DMS153 (cell line): ENCODE results near the gene ROBO1.
A peak's percentile ranks its signal among the peaks of the same experiment; 100 is the strongest.

Experiments
- DNase-seq: peaks from one replicate; lab custom pipeline; 2025; lab: John Stamatoyannopoulos, UW

The ROBO1 gene

GRCh38 chr3:79670178-79670577 lies 97.6 kb downstream of the ROBO1 start:
- DNase-seq: no peak

DNA sequence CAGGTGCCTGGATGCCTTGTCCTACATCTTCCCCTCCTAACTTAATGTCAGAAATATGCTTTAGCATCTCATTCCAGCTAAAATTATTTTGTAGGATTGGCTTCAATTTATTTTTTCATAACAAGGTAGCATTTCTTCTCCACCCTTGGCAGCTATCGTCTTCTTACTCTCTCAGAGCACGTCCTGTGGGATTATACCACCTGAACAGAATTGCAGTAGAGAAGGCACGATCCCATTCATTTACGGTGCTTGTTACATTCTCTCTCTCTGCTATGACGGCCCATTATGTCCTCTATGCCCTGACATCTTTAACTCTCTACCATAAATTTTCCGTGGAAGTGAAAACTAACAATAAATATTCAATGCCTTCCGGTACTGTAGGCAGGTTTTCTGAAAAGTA lies 103.3 kb downstream of the ROBO1 start:
- no peak for DNase-seq

DNA sequence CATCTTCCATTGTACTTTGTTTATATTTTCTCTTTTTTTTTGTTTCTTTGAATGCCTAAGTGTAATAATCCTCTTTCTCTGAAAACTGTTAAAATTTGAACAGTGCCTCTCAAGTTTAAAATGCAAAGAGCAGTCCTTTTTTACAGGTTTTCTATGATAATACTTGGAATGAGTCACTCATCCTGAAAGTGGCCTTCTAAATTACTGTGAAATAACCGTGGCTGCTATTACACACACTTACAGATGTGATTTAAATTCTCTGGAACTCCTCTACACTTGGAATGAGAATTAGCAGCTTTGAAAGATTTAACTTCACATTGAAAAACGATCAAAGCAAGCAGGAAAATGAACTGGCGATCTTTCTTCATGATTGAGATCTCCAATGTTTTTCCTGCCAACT lies 105.9 kb downstream of the ROBO1 start:
- DNase-seq: no peak

- DNase-seq: no peak
These were observed 110.7 kb downstream of the ROBO1 start for GRCh38 chr3:79657076-79657475.

DNA sequence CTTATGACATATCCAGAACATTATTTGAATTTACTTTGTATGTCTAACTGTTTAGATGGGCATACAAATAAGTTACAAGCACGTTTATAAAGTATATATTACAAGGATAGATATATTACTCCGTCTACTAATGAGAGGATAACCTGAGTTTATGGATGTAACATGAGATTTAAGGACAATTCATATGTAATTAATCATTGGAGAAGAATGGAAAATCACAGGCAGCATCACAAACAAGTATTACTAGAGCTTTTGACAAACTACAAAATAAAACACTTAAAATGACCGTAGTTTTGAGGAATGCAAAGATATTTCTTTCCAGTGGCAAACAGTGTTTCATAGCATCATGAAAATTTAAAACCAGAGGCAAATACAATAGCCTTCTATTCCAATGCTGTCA lies 113.8 kb downstream of the ROBO1 start:
- no peak for DNase-seq

DNA sequence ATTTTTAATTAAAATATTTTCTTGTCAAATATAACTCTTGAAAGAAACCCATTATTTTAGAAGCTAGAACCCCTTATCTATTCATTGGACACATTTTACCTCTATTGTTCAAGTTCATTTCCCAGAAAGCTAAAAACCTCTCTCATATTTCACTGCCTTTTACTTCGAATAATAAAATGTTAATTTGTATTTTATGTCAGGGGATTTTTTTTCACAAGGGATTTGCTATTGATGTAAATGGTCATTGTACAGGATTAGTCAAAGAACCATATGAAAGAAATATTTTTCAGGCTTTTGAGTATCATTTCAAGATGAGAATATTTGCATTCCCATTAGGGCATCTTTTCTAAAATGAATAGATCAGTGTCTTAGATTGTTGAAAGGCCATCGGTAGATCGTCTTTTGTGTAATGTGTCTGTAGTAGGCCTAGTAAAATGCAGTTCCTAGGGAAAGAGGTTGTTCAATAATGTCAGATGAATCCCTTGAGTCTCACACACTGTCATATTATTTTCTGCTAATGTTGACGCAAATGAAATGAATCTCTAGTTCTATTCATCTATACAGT lies 114.5 kb downstream of the ROBO1 start:
- no peak for DNase-seq

DNA sequence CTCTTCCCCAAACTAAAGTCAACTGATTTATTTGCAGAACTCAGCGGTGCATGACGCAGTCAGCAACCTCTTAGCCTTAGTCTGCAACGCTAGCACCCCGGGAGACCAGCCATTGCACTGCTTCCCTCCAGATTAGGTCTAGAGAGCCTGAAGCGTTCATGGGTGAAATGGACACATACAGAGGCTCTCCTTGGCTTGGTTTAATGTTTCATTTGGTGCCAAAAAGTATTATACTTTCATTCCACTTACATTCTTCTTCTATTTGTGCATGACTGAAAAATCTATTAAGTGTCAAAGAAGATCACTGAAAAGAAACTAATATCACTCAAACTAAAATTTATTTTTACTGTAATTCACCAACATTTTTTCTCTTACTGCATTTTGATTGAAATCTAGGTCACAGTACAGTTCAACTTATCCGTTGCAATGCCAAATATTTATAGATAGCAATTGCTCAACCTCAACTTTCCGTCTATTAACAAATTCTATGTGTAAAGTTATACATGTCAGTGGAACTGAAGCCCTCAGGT lies 116.2 kb downstream of the ROBO1 start:
- peak; percentile 10 for DNase-seq

DNA sequence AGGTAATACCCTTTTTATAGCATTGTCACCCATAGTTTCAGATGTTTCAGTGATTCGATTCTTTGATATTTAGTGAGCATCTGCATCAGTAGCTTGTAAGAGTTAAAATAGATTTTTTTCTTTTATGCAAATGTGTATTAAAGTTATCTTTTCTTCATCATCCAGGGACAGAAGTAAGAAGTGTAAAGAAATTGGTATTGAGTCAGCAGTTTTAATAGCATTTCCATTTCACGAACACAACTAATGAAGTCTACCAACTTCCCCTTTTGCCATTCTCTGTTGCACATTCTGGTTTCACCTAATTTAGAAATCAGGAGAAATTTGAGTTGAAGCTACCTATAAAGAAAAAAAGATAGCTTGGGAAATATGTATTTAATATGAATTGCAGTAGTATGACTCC lies 127.9 kb downstream of the ROBO1 start:
- DNase-seq: no peak

- no peak for DNase-seq
These were observed 131.4 kb downstream of the ROBO1 start for GRCh38 chr3:79636372-79636771.

DNA sequence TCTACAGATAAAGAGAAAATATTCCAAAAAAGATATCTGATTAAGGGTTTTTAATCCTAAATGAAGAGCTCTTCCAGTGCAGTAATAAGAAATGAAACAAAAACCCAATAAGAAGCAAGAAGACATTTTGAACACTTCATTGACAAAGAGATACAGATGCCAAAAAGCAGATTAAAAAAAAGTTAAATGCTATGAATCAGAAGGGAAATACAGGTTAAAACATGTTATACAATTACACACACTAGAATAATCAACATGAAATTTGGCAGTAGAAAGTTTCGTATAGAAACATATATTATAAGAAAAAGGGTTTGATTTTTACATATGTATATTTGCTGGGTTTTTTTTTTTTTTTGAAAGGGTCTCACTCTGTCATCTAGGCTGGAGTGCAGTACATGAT lies 135.0 kb downstream of the ROBO1 start:
- DNase-seq: no peak

DNA sequence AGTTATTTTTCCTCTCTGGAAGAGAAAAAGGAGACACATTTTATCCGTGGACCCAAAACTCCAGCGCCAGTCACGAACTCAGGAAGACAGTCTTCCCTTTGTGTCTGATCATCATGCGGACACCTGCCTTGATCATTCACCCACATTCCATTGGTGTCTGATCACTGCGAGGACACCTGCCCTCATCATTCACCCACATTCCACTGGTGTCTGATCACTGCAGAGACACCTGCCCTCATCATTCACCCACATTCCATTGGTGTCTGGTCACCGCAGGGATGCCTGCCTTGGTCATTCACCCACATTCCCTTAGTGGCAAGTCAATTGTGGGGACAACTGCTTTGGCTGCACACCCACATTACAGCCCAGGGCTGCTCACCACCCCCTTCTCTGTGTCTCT lies 148.9 kb downstream of the ROBO1 start:
- no peak for DNase-seq

DNA sequence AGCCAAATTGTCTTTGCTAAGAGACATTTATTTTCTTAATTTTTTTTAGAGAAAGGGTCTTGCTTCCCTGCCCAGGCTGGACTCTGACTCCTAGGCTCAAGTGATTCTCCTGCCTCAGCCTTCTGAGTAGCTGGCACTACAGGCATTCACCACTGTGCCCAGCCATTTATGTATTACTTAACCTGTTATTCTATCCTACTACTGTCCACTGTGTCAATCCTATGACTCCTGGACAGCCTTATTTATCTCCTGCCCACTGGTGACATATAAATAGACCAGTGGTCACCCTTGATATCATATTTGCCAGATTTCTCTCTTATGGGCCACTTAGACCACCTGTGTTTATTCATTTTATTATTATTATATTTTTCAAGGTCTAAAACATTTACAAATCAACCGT lies 161.4 kb downstream of the ROBO1 start:
- DNase-seq: no peak

- DNase-seq: no peak
These were observed 163.1 kb downstream of the ROBO1 start for GRCh38 chr3:79604681-79605080.

DNA sequence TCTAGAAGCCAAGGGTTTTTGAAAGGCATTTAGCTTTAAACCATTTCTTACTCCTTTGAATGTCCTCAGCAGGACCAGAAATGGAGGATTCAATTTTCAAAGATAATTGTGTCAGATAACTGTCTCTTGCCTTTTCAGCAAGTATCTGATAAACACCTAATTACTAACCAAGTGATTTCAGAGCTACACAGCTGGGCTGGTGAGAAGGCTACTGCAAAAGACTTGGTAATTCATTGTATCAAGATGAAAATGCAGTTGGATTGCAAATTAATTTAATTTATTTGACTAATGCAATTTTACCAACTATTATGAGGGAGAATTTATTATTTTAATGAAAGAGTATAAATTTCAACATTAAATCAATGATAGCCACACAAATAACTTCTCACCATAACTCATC lies 165.4 kb downstream of the ROBO1 start:
- DNase-seq: no peak

DNA sequence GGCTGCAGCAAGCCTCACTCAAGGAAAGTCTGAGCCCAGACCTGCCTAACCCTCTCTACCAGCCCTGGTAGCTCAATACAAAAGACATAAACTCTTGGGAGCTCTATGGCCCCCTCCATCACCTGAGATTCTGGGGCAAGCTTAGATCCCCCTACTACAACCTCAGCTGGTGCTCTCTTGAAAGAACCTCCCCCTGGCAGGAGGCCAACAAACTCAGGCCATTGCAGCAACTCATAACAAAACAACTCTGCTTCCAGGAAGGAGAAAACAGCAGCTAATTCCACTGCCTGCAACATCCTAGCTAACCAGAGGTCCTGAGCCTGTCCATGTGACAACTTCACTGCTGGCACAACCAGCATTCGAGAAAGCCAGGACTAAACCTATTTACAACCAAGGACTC lies 169.2 kb downstream of the ROBO1 start:
- peak; percentile 70 for DNase-seq

DNA sequence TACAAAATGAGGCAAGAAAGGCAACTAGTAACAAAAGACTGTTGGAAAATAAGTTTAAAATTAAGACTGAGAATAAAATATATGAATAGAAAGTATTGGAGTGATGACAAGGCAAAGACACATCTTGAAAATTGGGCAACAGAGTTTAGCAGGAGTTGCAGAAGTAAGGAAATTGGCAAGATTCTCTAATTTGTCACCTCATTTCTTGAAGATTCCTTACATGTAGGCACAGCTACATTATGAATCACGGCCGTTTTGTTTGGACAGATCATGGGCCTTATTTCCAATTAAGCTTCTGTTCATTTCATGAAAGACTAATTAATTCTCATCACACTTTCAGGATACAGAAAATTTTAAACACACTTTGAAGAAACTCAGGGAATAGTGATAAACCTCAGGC lies 170.1 kb downstream of the ROBO1 start:
- no peak for DNase-seq

DNA sequence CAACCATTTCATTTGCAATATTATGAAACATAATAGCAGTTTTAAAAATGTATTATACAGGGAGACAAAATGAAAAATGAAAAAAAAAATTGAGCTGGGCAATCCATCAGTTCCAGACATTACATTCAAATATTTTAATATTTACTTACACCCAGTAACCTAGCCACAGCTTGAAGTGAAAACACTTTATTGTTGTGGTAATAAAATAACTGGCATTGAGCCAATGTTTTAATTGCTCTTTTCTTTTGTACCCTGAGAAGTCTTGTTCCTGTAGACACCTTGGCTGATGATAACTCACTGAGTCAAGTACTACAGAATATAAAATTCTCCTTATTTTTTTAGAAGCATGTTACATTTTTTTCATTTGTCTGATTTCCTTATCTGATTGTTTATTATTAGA lies 180.6 kb downstream of the ROBO1 start:
- peak; percentile 22 for DNase-seq

GRCh38 chr3:79586232-79586631 lies 181.6 kb downstream of the ROBO1 start:
- DNase-seq: peak; percentile 20

GRCh38 chr3:79572930-79573329 lies 194.9 kb downstream of the ROBO1 start:
- DNase-seq: no peak

DNA sequence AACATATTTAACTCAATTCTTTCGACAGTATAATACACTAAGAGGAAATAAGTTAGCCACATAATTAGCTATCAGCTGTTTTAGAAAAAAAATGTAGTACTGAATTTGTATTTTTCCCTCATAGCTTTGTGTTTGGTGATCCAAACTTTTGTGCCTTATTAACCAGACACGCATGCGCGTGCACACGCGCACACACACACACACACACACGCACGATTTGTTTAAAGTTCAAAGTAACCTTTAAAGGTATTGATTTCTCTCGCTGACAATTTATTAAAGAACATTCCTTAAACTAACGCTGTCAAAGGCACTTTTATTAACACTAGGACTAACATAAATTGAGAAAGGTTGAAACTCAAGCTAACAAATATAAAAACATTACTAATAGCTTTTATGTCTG lies 198.9 kb downstream of the ROBO1 start:
- DNase-seq: no peak

GRCh38 chr3:79564192-79564591 lies 203.6 kb downstream of the ROBO1 start:
- no peak for DNase-seq

DNA sequence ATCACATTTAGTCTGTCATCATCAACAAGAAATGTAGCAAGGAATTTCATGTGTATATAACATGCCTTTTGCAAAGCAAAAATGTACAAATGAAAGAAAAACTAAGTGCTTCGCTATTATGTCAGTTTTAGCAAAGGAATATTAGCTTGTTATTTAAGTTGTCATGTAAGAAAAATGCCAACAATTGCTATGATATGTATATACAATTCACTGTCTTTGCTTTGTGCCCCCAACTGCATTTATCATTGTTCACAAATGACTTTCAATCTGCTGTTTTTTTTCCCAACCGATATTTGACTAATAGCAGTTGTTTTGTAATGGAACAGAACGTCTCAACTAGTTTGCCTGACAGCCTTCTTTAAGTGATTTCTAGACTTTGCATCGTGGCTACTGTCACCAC lies 207.1 kb downstream of the ROBO1 start:
- no peak for DNase-seq

- DNase-seq: no peak
These were observed 208.9 kb downstream of the ROBO1 start for GRCh38 chr3:79558943-79559342.

DNA sequence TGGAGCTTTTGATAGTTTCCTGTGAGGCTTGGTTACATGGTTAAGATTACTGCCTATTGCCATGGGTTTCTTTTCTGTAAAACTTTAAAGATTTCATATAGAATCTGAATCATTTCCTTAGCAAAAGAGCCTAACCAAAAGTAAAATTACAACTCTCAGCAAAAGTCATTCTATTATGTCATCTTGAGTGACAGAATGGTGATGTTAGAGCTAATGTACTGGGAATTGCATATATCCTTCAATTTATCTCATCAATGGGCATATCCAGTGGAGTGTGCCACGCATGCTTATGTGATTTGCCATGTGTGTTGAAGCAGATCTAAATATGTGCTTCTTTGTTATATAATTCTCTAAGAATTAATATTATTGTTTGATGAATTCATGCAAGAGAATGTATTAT lies 212.1 kb downstream of the ROBO1 start:
- no peak for DNase-seq

DNA sequence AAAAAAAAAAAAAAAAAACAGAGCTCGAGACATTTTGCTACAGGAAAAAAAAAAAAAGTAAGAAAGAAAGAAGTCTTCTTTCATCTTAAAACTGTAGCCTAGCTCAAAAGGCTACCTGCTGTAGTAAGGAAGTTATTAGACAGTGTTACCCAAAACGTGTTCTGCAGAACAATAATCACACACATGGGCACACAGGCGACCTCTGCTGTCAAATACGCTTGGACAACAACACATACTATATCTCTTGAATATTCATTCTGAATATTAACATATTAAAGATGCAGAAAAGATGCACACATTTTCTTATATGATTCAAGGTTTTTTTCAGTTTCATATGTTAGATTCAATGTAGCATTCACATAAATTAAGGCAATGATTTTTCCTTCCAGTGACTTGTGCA lies 215.8 kb downstream of the ROBO1 start:
- no peak for DNase-seq
